Measurements from ENCODE around the gene ZRANB2.

The ZRANB2 gene

GRCh38 chr1:71026093-71026492, 54.7 kb downstream of the ZRANB2 start:
- no peak for DNase-seq

GRCh38 chr1:71023515-71023914, 57.3 kb downstream of the ZRANB2 start:
- no peak for DNase-seq

GRCh38 chr1:71019233-71019969, 61.4 kb downstream of the ZRANB2 start:
- DNase-seq = no peak

- DNase-seq = no peak
Observed at GRCh38 chr1:71018791-71019190, 62.0 kb downstream of the ZRANB2 start.

- no peak for DNase-seq
Observed at GRCh38 chr1:71015745-71016144, 65.1 kb downstream of the ZRANB2 start.

- no peak for DNase-seq
Observed at GRCh38 chr1:71014178-71014579, 66.7 kb downstream of the ZRANB2 start.

Measured in CD4-positive, alpha-beta T cell treated with Interleukin-15 for 1 hour (primary cell).